IMR-90 (cell line): ENCODE data around the gene AUH. TPM values are rescaled to one million over a fixed set of nuclear protein-coding genes. Genes with fewer than 3 reads are reported as not detected.

Experiments
- ATAC-seq: fragments of 200-7000 bp; cut with Tn5 transposase; 2 replicates; pipeline ENCODE4 v1.9.1; 2020; ENCODE audit warnings: low read depth, mild to moderate bottlenecking, moderate library complexity
- BruUV-seq: library from RNA; stranded (reverse); fragments of 400-500 nt; replicated peaks from 2 replicates; lab custom pipeline; 2021; lab: Mats Ljungman, UMichigan
- CTCF ChIA-PET: fragments of 300-600 bp; formaldehyde crosslinking; extraction: SDS; loops from one replicate; lab custom pipeline; 2021; ENCODE audit warnings: antibody characterized with exemption; lab: Yijun Ruan, JAX
- POLR2A ChIA-PET: fragments of 300-600 bp; sonication (Branson Sonifier 250); formaldehyde crosslinking; loops from one replicate; lab custom pipeline; 2022; ENCODE audit warnings: antibody characterized with exemption; ENCODE audit not compliant: unreplicated experiment; lab: Charles Lee
- DNase-seq: peaks from one replicate; pipeline ENCODE4 v3.0.0; 2013
- H2AFZ ChIP-seq: replicated peaks from 2 replicates; pipeline ENCODE3; 2013; ENCODE audit warnings: low read length, mild to moderate bottlenecking; ENCODE audit not compliant: poor library complexity
- H2AK5ac ChIP-seq: 2 replicates; pipeline ENCODE4 v1.6.1; 2013; ENCODE audit warnings: low read depth, low read length, inconsistent platforms
- H2AK9ac ChIP-seq: replicated peaks from 2 replicates; pipeline ENCODE3; 2013; ENCODE audit warnings: mild to moderate bottlenecking, low read depth, low read length, moderate library complexity; ENCODE audit not compliant: poor library complexity
- H2BK120ac ChIP-seq: 2 replicates; pipeline ENCODE4 v1.6.1; 2013; ENCODE audit warnings: low read depth, low read length, inconsistent platforms
- H2BK15ac ChIP-seq: 3 replicates; pipeline ENCODE4 v1.6.1; 2013; ENCODE audit warnings: low read depth, low read length, inconsistent platforms
- H2BK20ac ChIP-seq: 2 replicates; pipeline ENCODE4 v1.6.1; 2013; ENCODE audit warnings: low read depth, mild to moderate bottlenecking, inconsistent platforms, low read length, moderate library complexity
- H2BK5ac ChIP-seq: 2 replicates; pipeline ENCODE4 v1.6.1; 2013; ENCODE audit warnings: mild to moderate bottlenecking, low read depth, low read length, inconsistent platforms; ENCODE audit not compliant: poor library complexity, severe bottlenecking
- H3K14ac ChIP-seq: replicated peaks from 2 replicates; pipeline ENCODE4 v1.6.1; 2013; ENCODE audit warnings: low read depth, low read length, inconsistent platforms
- H3K18ac ChIP-seq: 2 replicates; pipeline ENCODE4 v1.6.1; 2013; ENCODE audit warnings: low read depth, low read length, control low read depth
- H3K23ac ChIP-seq: 2 replicates; pipeline ENCODE4 v1.6.1; 2013; ENCODE audit warnings: low read depth, low read length, inconsistent platforms
- H3K27ac ChIP-seq: 2 replicates; pipeline ENCODE4 v1.5.1; 2013; ENCODE audit warnings: mild to moderate bottlenecking, control low read depth, low read length; ENCODE audit not compliant: insufficient read depth
- H3K27me3 ChIP-seq: 2 replicates; pipeline ENCODE4 v1.6.1; 2013; ENCODE audit warnings: low read length; ENCODE audit not compliant: control insufficient read depth, insufficient read depth
- H3K36me3 ChIP-seq: 2 replicates; pipeline ENCODE4 v1.6.1; 2013; ENCODE audit warnings: low read length, mixed read lengths; ENCODE audit not compliant: control insufficient read depth, insufficient read depth
- H3K4ac ChIP-seq: 2 replicates; pipeline ENCODE4 v1.6.1; 2013; ENCODE audit warnings: low read depth, low read length, inconsistent platforms
- H3K4me1 ChIP-seq: 2 replicates; pipeline ENCODE4 v1.6.1; 2013; ENCODE audit warnings: low read length, mixed read lengths; ENCODE audit not compliant: control insufficient read depth, insufficient read depth
- H3K4me2 ChIP-seq: 2 replicates; pipeline ENCODE4 v1.6.1; 2013; ENCODE audit warnings: low read depth, mild to moderate bottlenecking, control low read depth, low read length, moderate library complexity
- H3K4me3 ChIP-seq: 2 replicates; pipeline ENCODE4 v1.5.1; 2013; ENCODE audit warnings: low read depth, mild to moderate bottlenecking, control low read depth, low read length, moderate library complexity; ENCODE audit not compliant: insufficient read depth
- H3K56ac ChIP-seq: 2 replicates; pipeline ENCODE4 v1.6.1; 2013; ENCODE audit warnings: low read length, inconsistent platforms; ENCODE audit not compliant: insufficient read depth; ENCODE audit errors: extremely low read depth
- H3K79me1 ChIP-seq, 2 experiments: 2 replicates each; pipeline ENCODE4 v1.6.1; 2013; ENCODE audit warnings: low read length in 2 of 2, inconsistent platforms in 1 of 2, low read depth in 1 of 2
- H3K9ac ChIP-seq: 2 replicates; pipeline ENCODE4 v1.6.1; 2013; ENCODE audit warnings: low read depth, low read length, control low read depth
- H3K9me1 ChIP-seq: 2 replicates; pipeline ENCODE4 v1.6.1; 2013; ENCODE audit warnings: low read length, inconsistent platforms; ENCODE audit not compliant: insufficient read depth
- H3K9me3 ChIP-seq: 2 replicates; pipeline ENCODE4 v1.6.1; 2013; ENCODE audit warnings: low read length; ENCODE audit not compliant: control insufficient read depth, insufficient read depth
- H4K20me1 ChIP-seq: 2 replicates; pipeline ENCODE4 v1.6.1; 2013; ENCODE audit warnings: low read length, inconsistent platforms; ENCODE audit not compliant: insufficient read depth
- H4K5ac ChIP-seq: 2 replicates; pipeline ENCODE4 v1.6.1; 2013; ENCODE audit warnings: mild to moderate bottlenecking, low read depth, low read length, control low read depth
- H4K8ac ChIP-seq, 2 experiments: 2 replicates each; pipeline ENCODE4 v1.6.1; 2013; ENCODE audit warnings: low read depth in 2 of 2, low read length in 2 of 2, control low read depth in 1 of 2, inconsistent platforms in 1 of 2
- H4K91ac ChIP-seq: 2 replicates; pipeline ENCODE4 v1.6.1; 2013; ENCODE audit warnings: low read depth, low read length, inconsistent platforms; ENCODE audit not compliant: insufficient read depth
- BHLHE40 ChIP-seq: fragments of 150-350 bp; IDR thresholded peaks from 2 replicates; pipeline ENCODE4 v1.6.1; 2016; ENCODE audit warnings: mild to moderate bottlenecking, low read depth, low read length
- CEBPB ChIP-seq: IDR thresholded peaks from 2 replicates; pipeline ENCODE4 v1.6.1; 2012; ENCODE audit warnings: low read depth, low read length, improper control_type of control experiment
- CHD1 ChIP-seq: IDR thresholded peaks from 2 replicates; pipeline ENCODE4 v1.6.1; 2012; ENCODE audit warnings: low read depth, low read length, improper control_type of control experiment
- FOS ChIP-seq: fragments of 150-350 bp; IDR thresholded peaks from 2 replicates; pipeline ENCODE4 v1.6.1; 2016; ENCODE audit warnings: low read depth, low read length
- MAFK ChIP-seq: IDR thresholded peaks from 2 replicates; pipeline ENCODE4 v1.6.1; 2012; ENCODE audit warnings: low read depth, low read length, improper control_type of control experiment
- MAZ ChIP-seq: IDR thresholded peaks from 2 replicates; pipeline ENCODE4 v1.6.1; 2012; ENCODE audit warnings: low read depth, mild to moderate bottlenecking, low read length, improper control_type of control experiment, moderate library complexity, borderline replicate concordance
- MXI1 ChIP-seq: IDR thresholded peaks from 2 replicates; pipeline ENCODE4 v1.6.1; 2012; ENCODE audit warnings: low read depth, mild to moderate bottlenecking, low read length, moderate library complexity, borderline replicate concordance
- NFE2L2 ChIP-seq: fragments of 150-350 bp; IDR thresholded peaks from 2 replicates; pipeline ENCODE4 v1.6.1; 2016; ENCODE audit warnings: low read depth, mild to moderate bottlenecking, low read length
- POLR2A ChIP-seq: IDR thresholded peaks from 2 replicates; pipeline ENCODE4 v1.6.1; 2012; ENCODE audit warnings: mild to moderate bottlenecking, low read depth, low read length
- RAD21 ChIP-seq: IDR thresholded peaks from 2 replicates; pipeline ENCODE4 v1.6.1; 2012; ENCODE audit warnings: low read length, improper control_type of control experiment
- RCOR1 ChIP-seq: IDR thresholded peaks from 2 replicates; pipeline ENCODE4 v1.6.1; 2012; ENCODE audit warnings: mild to moderate bottlenecking, low read length, improper control_type of control experiment; ENCODE audit not compliant: insufficient replicate concordance
- RFX5 ChIP-seq: IDR thresholded peaks from 2 replicates; pipeline ENCODE4 v1.8.0; 2012; ENCODE audit warnings: low read depth, mild to moderate bottlenecking, low read length, moderate library complexity
- SMC3 ChIP-seq: fragments of 150-350 bp; IDR thresholded peaks from 2 replicates; pipeline ENCODE4 v1.6.1; 2016; ENCODE audit warnings: low read depth, mild to moderate bottlenecking, antibody characterized with exemption, low read length, moderate library complexity
- WGBS, 2 experiments: methylation state at CpG; one replicate each; pipeline versions ENCODE4 v1.1.5 to v1.1.7; 2013; ENCODE audit warnings: missing lambda C conversion rate in 2 of 2; ENCODE audit not compliant: insufficient read length in 1 of 2; ENCODE audit errors: extremely low coverage in 2 of 2; 5-methylcytosine and 5-hydroxymethylcytosine counted together
- dilution Hi-C: fragments of 300-500 bp; cut with HindIII; formaldehyde crosslinking; loops from one replicate; pipeline ENCODE4 v1.14.3; 2018; ENCODE audit warnings: low sequenced_read_pairs; ENCODE audit not compliant: unreplicated experiment
- in situ Hi-C: fragments of 300-500 bp; cut with MboI; formaldehyde crosslinking; loops from 3 replicates; pipeline ENCODE4 v1.14.3; 2019; ENCODE audit warnings: low sequenced_read_pairs, inconsistent platforms, mixed read lengths
- intact Hi-C: fragments of 100-400 bp; cut with micrococcal nuclease; formaldehyde crosslinking; loops from 2 replicates; pipeline ENCODE4 v1.10.0; 2022
- polyA plus RNA-seq, 3 experiments: library from polyadenylated mRNA; depleted of rRNA; stranded (reverse); fragments of >200 nt; gene quantifications; 2 replicates each; pipeline ENCODE4 v1.2.3, GENCODE V29; 2012; ENCODE audit warnings: low replicate concordance in 1 of 3
- total RNA-seq: library from RNA; depleted of rRNA; stranded (reverse); fragments of >200 nt; gene quantifications from 2 replicates; pipeline ENCODE4 v1.2.3, GENCODE V29; 2012
- TF ChIP-seq, protein P1 (sequence below): fragments of 150-350 bp; IDR thresholded peaks from 2 replicates; pipeline ENCODE4 v1.6.1; 2016; ENCODE audit warnings: low read depth, mild to moderate bottlenecking, low read length, moderate library complexity, borderline replicate concordance
- TF ChIP-seq, protein P2 (sequence below): conservative IDR thresholded peaks from 2 replicates; pipeline ENCODE4 v1.5.1; 2012; ENCODE audit warnings: mild to moderate bottlenecking, low read depth, low read length, improper control_type of control experiment
- TF ChIP-seq, protein P3 (sequence below): fragments of 150-350 bp; IDR thresholded peaks from 2 replicates; pipeline ENCODE4 v1.6.1; 2017; ENCODE audit warnings: mild to moderate bottlenecking, antibody characterized with exemption, low read length, low read depth

The AUH gene
- total and polyA plus RNA-seq, 2 of the 4 experiments (the other 2 are of a cell fraction), result 5.9 to 8.1 TPM

DNA sequence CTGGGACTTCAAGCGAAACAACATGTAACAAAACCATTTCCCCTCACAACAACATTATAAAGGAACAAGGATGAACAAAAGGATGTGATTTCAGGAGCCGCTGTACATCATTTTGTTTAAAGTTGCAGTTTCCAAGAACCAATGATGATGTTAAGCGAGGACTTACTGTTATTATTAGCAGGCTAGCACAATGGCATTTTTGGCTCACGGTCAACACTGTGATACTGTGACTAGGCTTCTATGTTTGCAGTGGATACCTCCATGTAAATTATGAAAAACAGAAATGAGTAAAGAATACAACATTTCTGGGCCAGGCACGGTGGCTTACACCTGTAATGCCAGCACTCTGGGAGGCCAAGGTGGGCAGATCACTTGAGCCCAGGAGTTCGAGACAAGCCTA, 113.0 kb downstream of the AUH start:
- Histone ChIP-seq H3K36me3 (no peaks in the 10 kb centered on the region), H2BK120ac (no peak overlapping the region), H3K27me3 (no peaks in the 10 kb centered on the region), H2AFZ (no peak overlapping the region), H2BK5ac (no peak overlapping the region), H3K14ac (no peak overlapping the region), H2BK20ac (no peak overlapping the region), H3K18ac (no peak overlapping the region), H4K8ac (no peak overlapping the region), H2BK15ac (no peak overlapping the region), H3K9me3 (no peaks in the 10 kb centered on the region), H3K4me1 (peaks cover 15% of the 10 kb centered on the region), H2AK9ac (no peak overlapping the region), H4K20me1 (no peaks in the 10 kb centered on the region), H4K91ac (no peak overlapping the region), H4K5ac (no peak overlapping the region), H3K4me3 (no peak overlapping the region), H3K23ac (no peak overlapping the region), H3K4me2 (no peak overlapping the region), H2AK5ac (no peak overlapping the region), H3K4ac (no peak overlapping the region; the same call in 1 of the 2 replicates), H3K9me1 (peaks cover 16% of the 10 kb centered on the region), H3K56ac (no peak overlapping the region), H3K9ac (no peak overlapping the region), H3K27ac (no peak overlapping the region), H3K79me1 (peaks cover 0 to 19% of the 10 kb centered on the region in 2 experiments; a peak in 1 of 4 replicates)
- ChIA-PET POLR2A (no interaction called here), CTCF (interaction anchor here (1.0 kb wide), 1 partner anchor 16 kb away, joined by 5 read pairs; no protein-coding TSS in a partner anchor)
- TF ChIP-seq, protein P1, sequence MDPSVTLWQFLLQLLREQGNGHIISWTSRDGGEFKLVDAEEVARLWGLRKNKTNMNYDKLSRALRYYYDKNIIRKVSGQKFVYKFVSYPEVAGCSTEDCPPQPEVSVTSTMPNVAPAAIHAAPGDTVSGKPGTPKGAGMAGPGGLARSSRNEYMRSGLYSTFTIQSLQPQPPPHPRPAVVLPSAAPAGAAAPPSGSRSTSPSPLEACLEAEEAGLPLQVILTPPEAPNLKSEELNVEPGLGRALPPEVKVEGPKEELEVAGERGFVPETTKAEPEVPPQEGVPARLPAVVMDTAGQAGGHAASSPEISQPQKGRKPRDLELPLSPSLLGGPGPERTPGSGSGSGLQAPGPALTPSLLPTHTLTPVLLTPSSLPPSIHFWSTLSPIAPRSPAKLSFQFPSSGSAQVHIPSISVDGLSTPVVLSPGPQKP, result no peak
- no peak for TF ChIP-seq CEBPB
- TF ChIP-seq NFE2L2, result no peak
- TF ChIP-seq SMC3, result no peak
- TF ChIP-seq MAZ, result no peak
- TF ChIP-seq CHD1, result no peak
- no peak for TF ChIP-seq BHLHE40
- TF ChIP-seq RCOR1, result no peak
- TF ChIP-seq RFX5, result no peak
- no peak for TF ChIP-seq MAFK
- TF ChIP-seq RAD21, result no peak
- TF ChIP-seq, protein P2, sequence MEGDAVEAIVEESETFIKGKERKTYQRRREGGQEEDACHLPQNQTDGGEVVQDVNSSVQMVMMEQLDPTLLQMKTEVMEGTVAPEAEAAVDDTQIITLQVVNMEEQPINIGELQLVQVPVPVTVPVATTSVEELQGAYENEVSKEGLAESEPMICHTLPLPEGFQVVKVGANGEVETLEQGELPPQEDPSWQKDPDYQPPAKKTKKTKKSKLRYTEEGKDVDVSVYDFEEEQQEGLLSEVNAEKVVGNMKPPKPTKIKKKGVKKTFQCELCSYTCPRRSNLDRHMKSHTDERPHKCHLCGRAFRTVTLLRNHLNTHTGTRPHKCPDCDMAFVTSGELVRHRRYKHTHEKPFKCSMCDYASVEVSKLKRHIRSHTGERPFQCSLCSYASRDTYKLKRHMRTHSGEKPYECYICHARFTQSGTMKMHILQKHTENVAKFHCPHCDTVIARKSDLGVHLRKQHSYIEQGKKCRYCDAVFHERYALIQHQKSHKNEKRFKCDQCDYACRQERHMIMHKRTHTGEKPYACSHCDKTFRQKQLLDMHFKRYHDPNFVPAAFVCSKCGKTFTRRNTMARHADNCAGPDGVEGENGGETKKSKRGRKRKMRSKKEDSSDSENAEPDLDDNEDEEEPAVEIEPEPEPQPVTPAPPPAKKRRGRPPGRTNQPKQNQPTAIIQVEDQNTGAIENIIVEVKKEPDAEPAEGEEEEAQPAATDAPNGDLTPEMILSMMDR, result no peak
- no peak for TF ChIP-seq FOS
- TF ChIP-seq, protein P3, sequence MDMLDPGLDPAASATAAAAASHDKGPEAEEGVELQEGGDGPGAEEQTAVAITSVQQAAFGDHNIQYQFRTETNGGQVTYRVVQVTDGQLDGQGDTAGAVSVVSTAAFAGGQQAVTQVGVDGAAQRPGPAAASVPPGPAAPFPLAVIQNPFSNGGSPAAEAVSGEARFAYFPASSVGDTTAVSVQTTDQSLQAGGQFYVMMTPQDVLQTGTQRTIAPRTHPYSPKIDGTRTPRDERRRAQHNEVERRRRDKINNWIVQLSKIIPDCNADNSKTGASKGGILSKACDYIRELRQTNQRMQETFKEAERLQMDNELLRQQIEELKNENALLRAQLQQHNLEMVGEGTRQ, result no peak
- TF ChIP-seq POLR2A, result no peak
- no peak for TF ChIP-seq MXI1
- in situ Hi-C loops (no loop called here), intact Hi-C loops (loop anchor here (5.0 kb wide), 1 partner anchor 39 kb away; no protein-coding TSS in a partner anchor), dilution Hi-C loops (no loop called here)
- ATAC-seq, result no peak
- 100% methylated on average over 1 of the region's 6 CpGs; no CpG with 5 or more reads in 1 of the 2 experiments for WGBS, 2 experiments
- no TSS peak for BruUV-seq
- peak; percentile 68 for DNase-seq
